Inflammatory macrophage treated with lipopolysaccharide for 4 hours (primary cell): Measurements from ENCODE around the gene TOMM22.
A peak's percentile ranks its signal among the peaks of the same experiment; 100 is the strongest.

Experiments used
- DNase-seq: peaks from one replicate; pipeline ENCODE4 v3.0.0-alpha.2; 2020

TOMM22 gene

DNA sequence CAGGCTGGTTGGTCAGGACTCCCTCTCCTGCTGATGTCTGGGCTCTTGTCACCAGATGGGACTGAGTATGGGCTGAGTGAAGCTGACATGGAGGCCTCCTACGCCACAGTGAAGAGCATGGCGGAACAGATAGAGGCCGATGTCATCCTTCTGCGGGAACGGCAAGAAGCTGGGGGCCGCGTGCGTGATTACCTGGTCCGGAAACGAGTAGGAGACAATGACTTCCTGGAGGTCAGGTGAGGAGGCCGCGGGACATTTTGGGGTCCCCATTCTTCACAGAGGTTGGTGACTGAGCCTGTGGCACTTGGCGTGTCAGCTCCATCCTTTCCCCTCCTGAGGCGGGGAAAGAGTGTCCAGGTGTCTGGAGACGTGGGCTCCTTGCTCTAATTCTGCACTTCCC lies 34.1 kb downstream of the TOMM22 start:
- DNase-seq = no peak

DNA sequence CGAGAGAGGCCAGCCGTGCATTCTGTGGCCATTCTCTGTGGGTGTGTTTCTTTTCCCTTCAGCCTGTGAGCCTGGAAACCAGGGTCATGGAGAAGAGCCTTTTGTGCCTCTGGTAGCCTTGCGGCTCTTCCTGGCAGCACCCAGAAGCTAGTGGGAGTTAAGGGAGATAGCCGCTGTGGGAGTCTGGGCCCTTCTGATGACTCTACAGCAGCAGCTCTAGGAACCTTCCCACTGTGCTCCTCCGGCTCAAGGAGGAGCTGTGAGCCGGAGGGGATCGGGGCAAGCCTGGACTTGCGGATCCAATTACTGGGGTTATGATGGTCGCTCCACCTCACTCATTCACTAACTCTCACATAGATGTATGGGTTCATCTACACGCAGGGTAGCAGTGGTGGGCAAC lies 34.5 kb downstream of the TOMM22 start:
- DNase-seq = no peak

DNA sequence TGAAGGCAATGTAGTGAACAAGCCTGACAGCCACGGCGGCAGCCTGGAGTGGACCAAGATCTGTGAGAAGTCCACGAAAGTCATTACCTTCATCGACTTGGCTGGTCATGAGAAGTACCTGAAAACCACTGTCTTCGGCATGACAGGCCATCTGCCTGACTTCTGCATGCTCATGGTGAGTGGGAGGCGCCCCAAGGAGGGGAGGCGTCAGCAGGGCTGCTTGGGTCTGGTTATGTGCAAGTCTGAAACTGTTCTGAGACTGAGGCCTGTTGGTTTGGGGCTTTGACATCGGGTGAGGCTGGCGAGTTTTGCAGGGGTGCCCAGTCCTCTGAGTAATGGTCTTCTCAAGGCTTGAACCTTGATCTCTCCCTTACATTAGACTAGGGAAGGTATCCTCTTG lies 35.1 kb downstream of the TOMM22 start:
- DNase-seq = no peak

DNA sequence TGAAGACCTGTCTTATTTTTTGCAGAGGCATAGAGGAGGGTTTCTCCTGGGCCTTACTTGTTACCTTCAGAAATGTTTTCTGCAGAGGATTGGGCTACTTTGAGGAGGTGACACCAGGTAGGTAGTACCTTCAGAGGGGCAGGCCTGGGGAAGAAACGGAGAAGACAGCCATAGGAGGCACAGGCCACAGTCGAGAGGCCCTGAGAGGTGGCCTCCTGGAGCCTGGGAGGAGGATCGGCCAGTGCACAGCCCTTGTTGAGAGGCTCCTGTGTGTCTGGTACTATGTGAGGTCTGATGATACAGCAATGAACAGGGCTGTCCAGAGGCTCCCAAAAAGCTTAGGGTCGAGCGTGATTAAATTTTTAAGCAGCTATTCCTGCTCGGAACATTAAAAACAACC lies 35.5 kb downstream of the TOMM22 start:
- no peak for DNase-seq

DNA sequence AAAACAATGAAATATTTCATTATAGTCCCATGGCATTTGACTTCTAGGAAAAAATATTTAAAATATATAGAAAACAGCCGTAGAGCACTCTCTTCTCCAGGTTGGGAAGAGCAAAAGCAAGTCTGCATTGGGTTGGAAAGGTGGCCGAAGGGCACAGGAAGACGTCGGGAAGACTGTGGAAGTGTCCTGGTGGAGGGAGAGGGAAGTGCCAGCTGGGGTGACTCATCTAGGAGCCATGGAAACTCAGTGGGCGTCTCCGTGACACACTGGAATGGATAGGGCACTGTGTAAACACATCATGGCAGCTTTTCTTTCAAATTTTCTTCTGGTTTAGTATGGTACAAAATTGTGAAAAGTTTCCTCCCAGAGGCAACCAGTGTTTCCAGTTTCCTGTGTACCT lies 36.7 kb downstream of the TOMM22 start:
- peak; percentile 61 for DNase-seq

DNA sequence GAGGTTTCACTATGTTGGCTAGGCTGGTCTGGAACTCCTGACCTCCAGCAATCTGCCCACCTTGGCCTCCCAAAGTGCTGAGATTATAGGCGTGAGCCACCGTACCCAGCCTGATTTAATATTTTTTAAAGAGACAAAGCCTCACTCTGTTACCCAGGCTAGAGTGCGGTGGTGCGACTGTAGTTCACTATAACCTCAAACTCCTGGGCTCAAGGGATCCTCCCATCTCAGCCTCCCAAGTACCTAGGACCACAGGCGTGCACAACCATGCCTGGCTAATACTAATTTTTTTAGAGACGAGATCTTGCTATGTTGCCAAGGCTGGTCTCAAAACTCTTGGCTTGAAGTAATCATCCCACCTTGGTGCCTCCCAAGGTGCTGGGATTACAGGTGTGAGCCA lies 37.4 kb downstream of the TOMM22 start:
- no peak for DNase-seq

DNA sequence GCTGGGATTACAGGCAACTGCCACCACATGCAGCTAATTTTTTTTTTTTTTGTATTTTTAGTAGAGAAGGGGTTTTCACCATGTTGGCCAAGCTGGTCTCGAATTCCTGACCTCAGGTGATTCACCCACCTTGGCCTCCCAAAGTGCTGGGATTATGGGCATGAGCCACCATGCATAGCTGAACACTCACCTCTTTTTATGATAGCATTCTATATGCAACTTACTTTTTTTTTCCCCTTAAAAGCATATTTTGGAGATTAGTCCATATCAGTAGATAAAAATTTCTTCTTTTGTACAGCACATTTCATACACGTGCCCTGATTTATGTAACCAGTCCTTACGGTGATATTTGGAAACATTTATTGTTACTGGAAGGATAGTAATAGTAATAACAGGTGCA lies 38.6 kb downstream of the TOMM22 start:
- no peak for DNase-seq

DNA sequence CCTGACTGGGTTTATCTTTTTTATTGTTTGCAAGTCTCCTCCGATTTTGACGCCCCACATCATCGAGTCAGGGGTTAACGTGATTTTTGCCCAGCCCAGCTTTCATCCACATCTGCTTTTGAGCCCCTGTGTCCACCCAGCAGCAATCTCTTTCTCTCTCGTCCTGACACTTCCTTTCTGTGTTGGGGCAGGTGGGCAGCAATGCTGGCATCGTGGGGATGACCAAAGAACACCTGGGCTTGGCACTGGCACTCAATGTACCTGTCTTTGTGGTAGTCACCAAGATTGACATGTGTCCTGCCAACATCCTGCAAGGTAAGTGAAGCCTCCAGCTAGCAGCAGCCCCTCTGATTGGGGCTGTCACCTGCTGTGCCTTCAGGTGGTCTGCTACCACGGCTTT lies 39.8 kb downstream of the TOMM22 start:
- DNase-seq = no peak

DNA sequence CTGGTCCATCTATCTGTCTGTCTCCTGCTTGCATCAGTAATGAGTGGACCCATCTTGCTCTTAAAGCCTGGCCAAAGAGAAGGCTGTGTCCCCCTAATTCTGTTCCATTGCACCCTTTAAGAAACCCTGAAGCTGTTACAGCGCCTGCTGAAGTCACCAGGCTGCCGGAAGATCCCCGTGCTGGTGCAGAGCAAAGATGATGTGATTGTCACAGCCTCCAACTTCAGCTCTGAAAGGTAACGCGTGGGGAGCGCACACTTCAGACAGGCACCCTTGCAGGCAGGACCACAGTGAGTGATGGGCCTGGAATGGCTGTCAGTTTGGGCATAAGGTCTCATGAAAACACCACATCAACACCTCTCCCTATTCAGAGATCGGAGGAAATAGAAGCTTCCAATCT lies 42.4 kb downstream of the TOMM22 start:
- DNase-seq = no peak

DNA sequence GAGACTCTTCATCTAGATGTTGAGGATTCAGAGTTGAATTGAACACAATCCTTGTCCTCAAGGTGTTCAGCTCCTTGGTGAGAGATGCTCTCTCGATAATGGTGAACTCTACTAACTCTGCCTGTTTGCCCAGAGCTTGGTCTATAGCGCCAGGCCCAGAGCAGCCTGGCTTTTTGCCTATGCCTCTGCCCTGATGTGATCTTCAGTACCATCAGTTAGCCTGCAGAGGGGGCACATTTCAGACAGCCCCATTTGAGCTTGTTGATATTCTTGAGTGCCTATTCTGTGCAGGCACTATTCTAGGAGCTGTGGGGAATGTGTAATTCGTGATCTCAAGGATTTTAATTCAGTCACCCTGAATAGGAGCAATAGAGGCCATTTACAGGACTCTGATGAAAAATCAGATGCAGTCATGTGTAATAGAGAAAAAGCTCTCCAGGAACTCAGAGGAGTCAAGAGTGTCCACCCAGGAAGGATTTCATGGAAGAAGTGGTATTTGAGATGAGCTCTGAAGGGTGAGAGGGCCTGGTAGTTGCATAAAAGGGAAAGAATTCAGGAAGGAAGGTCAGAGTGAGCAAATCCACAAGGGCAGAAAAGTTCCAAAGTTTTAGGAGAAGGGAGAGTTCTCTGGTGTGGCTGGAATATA lies 43.3 kb downstream of the TOMM22 start:
- DNase-seq = peak; percentile 49

DNA sequence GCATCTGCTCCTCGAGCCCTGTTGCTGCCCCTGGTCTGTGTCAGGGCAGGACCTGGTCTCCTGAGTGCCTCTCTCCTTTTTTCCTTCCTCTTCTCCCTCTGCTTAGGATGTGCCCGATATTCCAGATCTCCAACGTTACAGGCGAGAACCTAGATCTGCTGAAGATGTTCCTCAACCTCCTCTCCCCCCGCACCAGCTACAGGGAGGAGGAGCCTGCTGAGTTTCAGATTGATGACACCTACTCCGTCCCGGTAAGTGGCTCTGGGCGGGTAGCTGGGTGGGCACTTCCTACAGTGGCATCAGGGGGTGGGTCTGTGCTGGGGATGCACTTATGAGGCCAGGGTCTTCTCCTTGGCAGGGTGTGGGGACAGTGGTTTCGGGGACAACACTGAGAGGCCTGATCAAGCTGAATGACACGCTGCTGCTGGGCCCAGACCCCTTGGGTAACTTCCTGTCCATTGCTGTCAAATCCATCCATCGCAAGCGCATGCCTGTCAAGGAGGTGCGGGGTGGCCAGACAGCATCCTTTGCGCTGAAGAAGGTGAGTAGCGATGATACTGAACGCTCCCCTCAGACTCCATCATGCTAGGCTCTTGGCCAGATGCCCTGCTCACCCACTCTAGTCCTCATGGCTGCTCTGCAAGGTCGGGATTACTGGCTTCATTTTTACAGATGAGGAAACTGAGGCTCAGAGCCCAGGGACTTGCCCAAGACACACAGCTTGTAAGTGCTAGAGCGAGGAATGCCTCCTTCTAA lies 44.3 kb downstream of the TOMM22 start:
- DNase-seq = no peak

DNA sequence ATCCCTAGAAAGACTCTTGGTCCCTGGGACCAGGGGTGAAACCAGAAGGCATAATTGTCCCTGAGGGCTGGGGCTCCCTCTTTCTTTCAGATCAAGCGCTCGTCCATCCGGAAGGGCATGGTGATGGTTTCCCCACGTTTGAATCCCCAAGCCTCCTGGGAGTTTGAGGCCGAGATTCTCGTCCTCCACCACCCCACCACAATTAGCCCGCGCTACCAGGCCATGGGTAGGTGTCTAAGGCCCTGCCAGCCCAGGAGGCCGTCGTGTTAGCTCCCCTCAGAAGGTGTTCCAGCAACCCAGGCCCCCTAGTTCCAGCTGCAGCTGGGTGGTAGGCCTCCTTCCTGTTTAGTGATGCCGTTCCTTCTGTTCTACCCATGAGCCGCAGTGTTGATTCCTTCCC lies 45.4 kb downstream of the TOMM22 start:
- no peak for DNase-seq

DNA sequence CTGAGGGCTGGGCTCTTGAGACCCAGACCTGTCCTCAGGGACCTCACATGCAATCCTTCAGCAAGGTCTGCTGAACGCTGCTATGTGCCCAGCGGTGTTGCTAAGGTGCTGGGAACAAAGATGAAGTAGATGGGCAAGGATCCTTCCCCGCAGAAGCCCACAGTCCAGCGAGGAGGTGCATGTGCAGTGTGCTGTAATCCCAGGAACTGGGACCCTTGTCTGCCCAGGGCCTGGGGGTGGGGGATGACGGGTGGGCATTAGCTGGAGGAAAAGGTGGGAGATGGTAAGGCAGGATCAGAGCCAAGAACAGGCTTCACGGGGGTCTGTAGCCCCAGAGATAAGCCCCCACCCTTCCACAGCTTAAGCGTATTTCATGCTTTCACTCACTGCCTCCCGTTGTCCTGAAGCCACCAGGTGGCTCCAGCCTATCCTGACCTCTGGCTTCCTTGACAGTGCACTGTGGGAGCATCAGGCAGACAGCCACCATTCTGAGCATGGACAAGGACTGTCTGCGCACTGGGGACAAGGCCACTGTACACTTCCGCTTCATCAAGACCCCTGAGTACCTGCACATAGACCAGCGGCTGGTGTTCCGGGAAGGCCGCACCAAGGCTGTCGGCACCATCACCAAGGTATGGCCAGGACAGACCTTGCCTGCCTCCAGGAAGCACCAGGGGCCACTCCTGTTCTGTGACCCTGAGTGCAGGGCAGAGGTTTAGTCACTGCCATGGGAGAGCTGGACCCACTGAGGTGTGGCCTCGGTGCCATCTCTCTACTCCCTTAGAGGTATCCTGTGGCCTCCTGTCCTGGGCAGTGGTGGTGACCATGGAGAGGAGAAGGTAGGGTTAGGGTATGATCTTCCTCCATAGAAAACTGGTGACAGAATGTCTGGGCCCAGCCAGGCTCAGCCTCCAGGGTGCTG lies 46.0 kb downstream of the TOMM22 start:
- no peak for DNase-seq

DNA sequence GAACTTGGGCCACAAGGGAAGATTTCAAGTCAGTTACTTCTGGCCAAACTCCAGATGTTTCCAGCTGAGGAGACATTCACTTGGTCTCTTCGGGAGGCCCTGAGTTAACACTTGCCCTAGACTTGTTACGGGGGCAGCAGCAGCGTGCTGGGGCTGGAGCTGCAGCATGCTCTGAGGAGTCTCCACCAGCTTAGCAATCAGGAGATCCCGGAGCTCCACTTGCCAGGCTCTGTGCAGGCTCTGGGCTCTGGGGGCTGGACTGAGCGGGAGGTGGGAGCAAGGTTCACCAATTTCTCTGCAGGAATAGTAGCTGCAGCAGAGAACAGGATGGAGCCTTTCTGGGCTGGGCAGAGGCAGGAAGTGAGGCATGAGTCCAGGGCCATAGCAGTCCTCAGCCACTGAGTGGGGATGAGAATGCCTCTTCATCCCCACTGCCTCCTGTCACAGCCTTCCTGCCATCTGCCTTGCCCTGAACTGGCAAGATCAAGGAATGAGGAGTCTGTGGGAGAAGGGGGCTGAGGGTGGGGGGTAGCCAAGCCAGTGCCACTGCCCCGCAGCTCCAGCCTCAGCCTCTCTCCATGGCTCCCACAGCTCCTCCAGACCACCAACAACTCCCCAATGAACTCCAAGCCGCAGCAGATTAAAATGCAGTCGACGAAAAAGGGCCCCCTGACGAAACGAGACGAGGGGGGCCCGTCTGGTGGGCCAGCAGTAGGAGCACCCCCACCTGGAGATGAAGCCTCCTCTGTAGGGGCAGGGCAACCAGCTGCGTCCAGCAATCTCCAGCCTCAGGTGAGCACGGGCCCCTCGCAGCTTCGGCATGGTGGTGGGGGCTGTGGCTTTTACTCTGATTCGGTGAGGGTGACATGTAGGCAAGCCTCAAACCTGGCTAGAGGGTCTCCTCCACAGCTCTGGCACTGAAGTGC lies 47.4 kb downstream of the TOMM22 start:
- no peak for DNase-seq

DNA sequence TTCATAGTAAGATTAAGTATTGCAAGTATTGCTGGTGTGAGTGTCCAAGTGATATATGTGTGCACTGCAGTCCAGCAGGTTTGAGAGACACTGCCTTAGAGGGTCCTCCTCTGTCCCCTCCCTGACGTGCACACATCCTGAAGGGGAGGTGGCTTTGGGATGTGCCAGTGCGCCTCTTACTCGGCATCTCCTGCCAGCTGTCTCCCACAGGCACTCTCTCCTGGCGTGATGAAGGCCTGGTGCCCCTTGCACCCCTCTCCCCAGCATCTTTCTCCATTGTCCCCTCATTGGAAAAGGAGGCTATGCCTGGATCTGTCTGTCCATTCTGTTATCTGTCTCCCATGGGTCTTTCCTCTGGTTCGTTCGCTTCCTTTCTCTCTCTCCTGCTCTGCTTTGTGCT lies 48.2 kb downstream of the TOMM22 start:
- no peak for DNase-seq

DNA sequence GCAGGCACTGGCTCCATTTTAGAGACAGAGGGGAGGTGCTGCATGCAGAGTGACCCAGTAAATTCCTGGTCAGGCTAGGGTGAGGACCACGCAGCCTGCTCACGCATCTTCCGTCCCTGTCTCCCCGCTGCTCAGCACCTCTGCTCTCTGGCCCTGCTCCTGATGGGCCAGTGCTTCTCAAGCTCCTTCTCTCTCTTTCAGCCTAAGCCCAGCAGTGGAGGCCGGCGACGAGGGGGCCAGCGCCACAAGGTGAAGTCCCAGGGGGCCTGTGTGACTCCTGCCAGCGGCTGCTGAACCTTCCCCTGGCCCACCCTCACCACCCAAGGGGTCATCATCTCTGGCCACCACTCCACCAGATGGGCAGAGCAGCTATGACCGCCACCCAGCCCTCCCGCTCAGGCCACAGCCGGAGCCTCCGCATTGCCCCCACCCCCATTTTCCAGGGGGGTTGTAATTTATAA lies 48.7 kb downstream of the TOMM22 start:
- no peak for DNase-seq

DNA sequence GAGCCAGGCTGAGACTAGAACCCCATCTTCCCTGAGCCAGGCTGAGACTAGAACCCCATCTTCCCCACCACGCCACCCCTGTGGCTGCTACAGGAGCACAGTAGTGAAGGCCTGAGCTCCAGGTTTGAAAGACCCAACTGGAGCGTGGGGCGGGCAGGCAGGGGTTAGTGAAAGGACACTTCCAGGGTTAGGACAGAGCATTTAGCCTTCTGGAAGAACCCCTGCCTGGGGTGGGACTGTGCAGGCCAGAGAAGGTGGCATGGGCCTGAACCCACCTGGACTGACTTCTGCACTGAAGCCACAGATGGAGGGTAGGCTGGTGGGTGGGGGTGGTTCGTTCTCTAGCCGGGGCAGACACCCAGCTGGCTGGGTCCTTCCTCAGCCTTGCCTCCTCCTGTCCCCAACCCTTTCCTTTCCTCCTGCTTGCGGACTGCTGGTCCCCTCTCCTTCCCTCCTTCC lies 50.0 kb downstream of the TOMM22 start:
- DNase-seq = no peak

DNA sequence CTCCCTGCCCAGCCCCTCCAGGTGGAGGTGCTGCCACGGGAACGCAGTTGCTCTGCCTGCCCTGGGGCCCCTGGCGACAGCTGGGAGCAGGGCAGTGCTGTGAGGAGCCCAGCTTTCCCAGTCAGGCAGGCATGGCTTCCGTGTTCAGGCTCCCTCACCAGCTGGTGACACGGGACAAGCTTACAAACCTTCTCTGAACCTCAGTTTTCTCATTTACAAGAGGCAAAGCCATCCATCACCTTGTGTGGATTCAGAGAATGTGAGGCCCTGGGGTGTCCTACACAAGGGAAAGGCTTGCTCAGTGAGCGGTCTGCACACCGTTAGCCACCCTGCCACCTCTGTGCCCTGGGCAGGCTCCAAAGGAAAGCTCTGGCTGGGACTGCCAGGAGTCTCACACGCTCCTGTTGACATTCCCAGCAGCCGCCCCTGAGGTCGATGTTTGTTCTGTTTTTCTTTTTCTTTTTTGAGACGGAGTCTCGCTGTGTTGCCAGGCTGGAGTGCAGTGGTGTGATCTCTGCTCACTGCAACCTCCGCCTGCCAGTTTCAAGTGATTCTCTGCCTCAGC lies 50.6 kb downstream of the TOMM22 start:
- no peak for DNase-seq

DNA sequence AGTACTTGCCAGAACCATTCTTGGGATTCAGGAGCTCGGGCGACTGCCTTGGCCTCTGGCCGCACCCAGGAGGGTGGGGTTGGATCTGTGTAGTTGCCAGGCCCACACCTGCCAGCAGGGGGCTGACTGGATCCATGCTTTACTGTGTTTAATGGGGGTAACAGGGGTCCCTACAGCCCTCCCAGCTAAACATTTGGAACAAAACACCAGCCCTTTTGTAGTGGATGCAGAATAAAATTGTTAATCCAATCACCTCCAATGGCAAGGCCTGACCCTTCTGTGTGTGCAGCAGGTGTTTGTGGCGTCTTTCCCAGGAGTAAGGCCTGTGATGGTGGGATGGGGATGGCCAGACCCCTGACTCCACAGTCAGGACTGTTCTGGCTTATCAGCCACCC lies 51.6 kb downstream of the TOMM22 start:
- peak; percentile 17 for DNase-seq

DNA sequence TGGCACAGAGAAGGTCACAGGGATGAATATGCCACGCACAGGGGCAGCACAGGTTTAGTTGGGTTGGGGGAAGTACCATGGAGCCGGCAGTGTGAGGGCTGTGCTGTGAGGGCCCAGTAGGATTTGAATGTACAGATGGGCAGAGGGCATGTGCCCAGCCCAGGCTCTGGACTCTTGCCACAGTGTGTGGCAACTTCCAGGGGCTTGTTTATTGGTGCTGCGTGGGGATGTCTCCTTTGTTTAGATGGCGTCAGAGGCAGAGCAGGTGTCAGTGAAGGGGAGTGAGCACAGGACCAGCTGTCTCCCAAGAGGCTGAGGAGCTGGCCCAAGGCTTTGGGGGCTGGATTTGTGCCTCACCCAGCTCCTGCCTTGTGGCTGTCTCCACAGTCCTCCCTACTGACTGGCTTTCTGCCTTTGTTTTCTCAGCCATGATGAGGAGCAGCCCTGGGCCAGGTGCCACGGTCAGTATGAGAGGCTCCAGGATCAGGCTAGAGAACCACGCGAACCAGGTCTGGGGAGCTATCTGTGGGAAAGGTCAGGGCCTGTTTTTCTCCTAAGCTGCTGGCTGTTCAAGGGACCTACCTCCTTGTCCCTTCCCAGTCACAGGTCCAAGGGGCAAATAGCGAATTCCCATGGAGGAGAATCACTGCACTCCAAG lies 52.1 kb downstream of the TOMM22 start:
- DNase-seq = no peak

DNA sequence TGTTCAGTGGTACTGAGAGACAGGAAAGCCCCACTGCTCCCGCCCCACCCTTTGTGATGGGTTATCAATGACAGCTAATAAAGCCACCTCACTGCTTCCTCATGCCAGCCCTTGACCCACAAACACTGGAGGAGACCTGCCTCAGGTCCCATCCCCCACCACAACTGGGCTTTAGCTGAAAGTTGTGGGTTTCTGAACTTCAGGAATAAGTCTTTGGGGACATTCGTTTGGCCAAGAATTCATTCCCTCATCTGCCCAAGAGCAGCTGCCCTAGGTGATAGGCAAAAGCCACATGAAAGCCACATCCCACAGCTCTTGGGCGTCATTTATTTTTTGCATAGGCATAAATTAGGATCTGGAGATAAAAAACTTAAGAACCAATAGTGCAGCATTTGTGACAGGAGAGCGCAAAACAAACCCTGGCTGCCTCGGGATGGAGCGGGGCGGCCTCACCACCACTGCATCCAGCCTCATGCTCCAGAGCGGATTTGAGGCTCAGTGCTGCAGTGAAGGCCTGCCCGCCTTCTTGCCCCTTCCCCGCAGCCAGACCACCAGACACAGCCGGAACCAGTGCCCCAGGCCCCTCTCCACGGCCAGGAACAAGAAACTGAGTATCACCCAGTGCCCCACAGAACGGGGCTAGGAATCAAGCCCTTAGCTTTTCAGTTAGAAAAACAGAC lies 52.8 kb downstream of the TOMM22 start:
- no peak for DNase-seq
